ENCODE data around the gene SDCCAG8.

DNA sequence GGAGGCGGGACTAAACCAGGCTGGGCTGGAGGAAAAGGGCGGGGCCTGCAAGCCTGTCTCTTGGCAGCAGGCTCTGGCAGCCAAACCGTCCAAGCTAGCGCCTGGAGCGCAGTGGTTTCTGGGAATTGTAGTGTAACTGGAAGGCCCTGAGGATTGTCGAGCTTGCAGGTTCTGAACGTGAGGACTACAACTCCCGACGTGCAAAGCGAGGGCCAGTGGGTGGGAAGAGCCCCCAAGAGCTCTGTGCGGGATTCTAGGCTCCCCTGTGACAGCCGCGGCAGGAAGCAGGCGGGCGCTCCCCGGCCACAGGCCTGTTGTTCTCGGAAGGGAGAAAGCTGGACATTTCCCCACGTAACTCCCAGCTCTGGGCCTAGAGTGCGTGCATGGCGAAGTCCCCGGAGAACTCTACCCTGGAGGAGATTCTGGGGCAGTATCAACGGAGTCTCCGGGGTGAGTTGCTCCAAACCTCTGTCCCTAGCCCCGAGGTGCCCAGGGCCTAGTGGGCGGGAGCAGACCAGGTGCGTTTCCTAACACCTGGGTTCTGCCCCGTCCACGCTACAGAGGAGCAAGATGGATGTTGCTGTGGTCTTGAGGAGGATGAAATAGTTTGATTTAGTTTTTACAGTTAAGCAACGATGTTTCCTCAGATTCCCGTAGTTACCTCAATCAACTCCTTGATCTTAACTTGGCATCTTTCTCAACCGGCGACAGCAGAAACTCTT lies at the start of gene SDCCAG8:
- TF ChIP-seq, protein P1, sequence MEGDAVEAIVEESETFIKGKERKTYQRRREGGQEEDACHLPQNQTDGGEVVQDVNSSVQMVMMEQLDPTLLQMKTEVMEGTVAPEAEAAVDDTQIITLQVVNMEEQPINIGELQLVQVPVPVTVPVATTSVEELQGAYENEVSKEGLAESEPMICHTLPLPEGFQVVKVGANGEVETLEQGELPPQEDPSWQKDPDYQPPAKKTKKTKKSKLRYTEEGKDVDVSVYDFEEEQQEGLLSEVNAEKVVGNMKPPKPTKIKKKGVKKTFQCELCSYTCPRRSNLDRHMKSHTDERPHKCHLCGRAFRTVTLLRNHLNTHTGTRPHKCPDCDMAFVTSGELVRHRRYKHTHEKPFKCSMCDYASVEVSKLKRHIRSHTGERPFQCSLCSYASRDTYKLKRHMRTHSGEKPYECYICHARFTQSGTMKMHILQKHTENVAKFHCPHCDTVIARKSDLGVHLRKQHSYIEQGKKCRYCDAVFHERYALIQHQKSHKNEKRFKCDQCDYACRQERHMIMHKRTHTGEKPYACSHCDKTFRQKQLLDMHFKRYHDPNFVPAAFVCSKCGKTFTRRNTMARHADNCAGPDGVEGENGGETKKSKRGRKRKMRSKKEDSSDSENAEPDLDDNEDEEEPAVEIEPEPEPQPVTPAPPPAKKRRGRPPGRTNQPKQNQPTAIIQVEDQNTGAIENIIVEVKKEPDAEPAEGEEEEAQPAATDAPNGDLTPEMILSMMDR (IDR thresholded peaks at IDR 0.05; ENCODE audit: low read depth, low read length) = no peak
- TF ChIP-seq EZH2phosphoT487 (IDR thresholded peaks at IDR 0.05; ENCODE audit: low read depth) = no peak
